Omental fat pad (tissue), 4 donors: ENCODE measurements around the gene PACS2. TPM values are rescaled to one million over a fixed set of nuclear protein-coding genes. Genes with fewer than 3 reads are reported as not detected.

Experiments
- ATAC-seq: fragments of 150-250 bp; one replicate; pipeline ENCODE4 v1.9.1; 2016; ENCODE audit warnings: mild to moderate bottlenecking, moderate library complexity; ENCODE audit not compliant: low FRiP score
- DNase-seq: peaks from one replicate; pipeline ENCODE4 v3.0.0-alpha.2; 2019; ENCODE audit warnings: low spot score
- total RNA-seq, 4 donors: library from RNA; depleted of rRNA; stranded (reverse); fragments of >200 nt; gene quantifications; one replicate each; pipeline ENCODE4 v1.1.0, GENCODE V29; 2016
- TF ChIP-seq, protein P1 (sequence below), 3 donors: fragments of 450-650 bp; IDR thresholded peaks; one replicate each; pipeline ENCODE4 v1.5.1; 2016 to 2017; ENCODE audit warnings: antibody characterized with exemption in 3 of 3, mild to moderate bottlenecking in 3 of 3, moderate library complexity in 2 of 3

PACS2 gene
- total RNA-seq, 4 donors from 2014 or later, result 47.5 to 78.5 (median 68.9) TPM

DNA sequence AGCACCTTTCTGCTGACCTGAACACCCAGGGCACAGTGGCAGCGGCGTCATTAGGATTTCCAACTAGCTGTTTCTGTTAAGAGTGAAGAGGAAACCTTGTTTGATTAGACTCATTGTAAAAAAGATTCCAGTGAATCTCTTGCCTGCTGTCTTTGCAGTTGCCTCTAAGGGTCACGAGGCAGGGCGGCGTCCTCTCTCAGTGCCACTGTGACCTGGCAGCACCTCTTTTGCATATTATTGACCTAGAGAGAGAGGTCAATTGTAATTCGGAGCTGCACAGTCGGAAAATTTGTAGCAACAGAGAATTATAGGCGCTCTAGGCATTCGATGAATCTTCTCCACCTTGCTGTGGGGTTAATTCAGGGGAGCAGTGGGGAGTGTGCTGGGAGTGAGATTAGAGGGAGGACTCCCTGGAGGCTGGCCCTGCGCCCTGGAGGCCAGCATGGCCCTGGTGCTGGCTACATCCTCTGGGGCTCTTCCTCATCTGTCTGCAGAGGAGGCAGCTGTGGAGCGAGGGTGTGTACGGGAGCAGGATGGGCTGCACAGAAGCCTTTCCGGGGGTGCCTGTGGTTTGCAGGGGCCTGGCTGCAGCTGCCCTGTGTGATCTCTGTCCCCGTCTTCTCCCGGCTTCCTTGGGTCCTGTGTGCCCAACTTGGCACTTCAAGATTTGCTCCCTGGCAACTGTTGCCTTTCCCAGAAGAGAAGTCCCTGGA, 14.3 kb downstream of the PACS2 start:
- DNase-seq, result no peak
- ATAC-seq, result no peak
- TF ChIP-seq, protein P1, sequence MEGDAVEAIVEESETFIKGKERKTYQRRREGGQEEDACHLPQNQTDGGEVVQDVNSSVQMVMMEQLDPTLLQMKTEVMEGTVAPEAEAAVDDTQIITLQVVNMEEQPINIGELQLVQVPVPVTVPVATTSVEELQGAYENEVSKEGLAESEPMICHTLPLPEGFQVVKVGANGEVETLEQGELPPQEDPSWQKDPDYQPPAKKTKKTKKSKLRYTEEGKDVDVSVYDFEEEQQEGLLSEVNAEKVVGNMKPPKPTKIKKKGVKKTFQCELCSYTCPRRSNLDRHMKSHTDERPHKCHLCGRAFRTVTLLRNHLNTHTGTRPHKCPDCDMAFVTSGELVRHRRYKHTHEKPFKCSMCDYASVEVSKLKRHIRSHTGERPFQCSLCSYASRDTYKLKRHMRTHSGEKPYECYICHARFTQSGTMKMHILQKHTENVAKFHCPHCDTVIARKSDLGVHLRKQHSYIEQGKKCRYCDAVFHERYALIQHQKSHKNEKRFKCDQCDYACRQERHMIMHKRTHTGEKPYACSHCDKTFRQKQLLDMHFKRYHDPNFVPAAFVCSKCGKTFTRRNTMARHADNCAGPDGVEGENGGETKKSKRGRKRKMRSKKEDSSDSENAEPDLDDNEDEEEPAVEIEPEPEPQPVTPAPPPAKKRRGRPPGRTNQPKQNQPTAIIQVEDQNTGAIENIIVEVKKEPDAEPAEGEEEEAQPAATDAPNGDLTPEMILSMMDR (IDR thresholded peaks at IDR 0.05), result no peak

DNA sequence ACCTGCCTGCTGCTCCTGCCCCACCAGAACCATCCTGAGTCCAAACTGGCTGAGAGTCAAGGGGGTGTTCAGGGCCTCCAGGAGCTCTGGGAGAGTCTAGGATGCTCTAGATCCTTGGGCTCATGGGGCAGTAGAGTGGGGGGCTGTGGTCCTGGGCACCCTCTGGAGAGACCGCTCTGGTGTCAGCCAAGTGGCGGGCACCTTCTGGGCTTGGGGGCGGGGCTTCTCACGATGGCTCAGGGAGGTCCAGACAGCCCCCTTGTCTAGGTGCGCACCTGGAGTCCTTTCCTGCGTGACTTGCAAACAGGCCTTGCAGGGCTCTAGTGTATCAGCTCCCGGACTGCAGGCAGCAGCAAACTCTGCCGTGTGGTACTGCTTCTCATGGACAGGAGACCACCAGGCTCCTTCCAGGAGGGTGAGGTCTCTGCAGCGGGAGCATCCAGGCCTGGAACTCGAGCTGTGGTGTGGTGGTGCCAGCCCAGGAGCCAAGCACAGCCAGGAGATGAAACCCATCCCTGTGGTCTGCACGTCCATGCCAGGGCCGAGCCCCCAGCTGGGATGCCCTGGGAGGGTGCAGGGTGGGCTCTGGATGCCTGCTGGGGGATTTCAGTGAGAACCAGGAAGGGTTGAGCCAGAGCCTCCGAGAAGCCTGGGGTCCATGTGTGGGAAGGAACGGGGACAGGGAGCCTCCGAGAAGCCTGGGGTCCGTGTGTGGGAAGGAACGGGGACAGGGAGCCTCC, 15.0 kb downstream of the PACS2 start:
- TF ChIP-seq, protein P1 (IDR thresholded peaks at IDR 0.05), result no peak
- ATAC-seq (no peak), DNase-seq (no peak)

DNA sequence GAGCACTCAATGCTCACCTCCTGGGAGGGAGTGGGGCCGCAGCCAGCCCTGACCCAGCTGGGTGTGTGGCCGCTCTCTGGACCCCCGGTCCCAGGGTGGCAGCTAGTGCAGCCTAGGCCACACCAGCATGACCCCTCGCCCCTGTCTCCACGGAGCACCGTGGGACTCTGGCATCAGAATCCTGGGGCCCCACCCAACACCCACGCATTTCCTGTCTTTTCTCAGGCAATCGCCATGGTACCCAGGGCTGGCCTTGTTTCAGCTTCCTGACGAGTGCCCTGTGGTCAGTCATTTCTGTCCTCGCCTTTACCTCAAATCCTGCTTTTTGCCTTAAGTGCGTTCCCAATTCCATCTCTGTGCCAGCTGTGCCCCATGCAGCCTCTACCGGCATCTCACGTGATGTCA, 15.9 kb downstream of the PACS2 start:
- peak; percentile 23 for ATAC-seq
- TF ChIP-seq, protein P1 (IDR thresholded peaks at IDR 0.05), result no peak
- DNase-seq, result no peak

DNA sequence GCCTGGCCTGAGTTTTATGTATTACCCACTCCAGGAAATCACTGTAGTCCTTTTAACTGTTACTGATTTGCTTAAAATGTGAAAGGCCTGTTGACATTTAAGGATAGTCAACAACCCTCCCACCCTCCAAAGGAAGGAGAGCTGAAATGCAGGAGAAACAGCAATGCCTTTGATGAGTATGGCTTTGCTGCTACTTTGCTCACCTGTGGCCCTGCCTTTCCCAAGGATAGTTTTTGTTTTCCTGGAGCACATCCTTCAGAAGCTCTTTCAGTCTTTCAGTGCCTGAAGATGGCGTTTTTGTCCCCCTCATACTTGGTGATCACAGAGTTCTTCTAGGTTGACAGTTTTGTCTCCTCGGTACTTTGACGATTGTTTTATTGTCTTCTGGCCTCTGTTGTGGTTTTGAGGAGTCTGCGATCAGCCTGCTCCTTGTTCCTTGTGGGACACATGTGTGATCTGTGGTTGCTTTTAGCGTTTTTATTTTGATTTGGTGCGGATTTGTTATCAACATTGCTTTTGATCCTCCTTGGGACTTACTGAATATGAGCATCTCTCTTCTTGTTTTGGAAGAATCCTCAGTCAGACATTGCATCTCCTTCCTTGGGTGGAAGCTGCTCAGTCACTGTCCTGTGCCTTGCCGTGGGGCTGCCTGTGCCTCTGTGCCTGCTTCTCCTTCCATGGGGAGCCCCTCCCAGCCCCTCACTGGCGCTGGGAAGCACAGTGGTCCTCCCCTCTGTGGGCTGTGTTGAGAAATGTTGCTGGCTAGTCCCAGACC, 17.2 kb downstream of the PACS2 start:
- DNase-seq, result no peak
- no peak for ATAC-seq
- TF ChIP-seq, protein P1 (IDR thresholded peaks at IDR 0.05), result no peak

DNA sequence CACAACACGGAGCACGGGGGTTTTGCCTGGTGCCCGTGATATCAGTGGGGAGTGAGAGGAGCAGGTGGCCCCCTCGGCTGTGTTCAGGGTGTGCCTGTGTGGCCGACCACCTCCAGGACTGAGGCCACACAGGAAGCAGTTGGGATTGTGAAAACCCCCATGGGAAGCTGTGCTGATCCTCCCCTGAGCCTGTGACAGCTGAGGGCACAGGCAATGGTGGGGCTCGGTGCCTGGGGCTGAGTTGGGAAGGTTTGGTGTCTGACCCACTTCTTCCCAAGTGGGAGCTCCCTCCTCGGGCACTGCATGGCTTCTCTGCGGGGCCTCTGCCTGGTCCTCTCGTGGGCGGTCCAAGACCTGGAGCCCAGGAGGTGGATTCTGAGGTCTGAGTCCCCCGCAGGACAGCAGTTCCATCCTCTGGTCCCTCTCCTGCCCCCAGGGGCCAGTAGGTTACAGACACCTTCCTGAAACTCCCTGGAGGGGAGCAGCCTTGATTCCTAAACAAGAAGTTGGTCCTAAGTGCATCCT, 17.9 kb downstream of the PACS2 start:
- DNase-seq (no peak), ATAC-seq (no peak)
- TF ChIP-seq, protein P1 (IDR thresholded peaks at IDR 0.05), result no peak

DNA sequence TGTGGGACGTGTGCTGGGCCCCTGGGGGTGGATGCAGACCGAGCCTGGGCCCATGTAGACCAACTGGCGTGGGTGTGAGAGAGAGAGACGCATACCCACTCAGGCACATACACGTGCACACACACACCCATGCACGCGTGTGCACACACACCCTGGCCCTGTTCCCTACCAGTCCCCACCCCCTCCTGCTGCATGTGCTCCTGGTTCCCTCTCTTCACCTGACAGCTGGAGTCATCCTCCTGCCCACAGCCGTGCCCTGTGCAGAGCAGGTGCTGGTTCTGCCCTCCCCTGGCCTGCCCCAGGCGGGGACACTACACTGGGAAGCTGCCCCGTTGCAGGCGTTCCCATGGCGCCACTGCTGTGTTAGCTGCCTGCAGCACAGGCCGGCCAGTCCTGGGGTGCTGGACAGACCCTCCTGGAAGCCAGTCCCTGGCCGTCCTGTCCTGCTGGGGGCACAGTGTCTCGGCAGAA, 18.5 kb downstream of the PACS2 start:
- TF ChIP-seq, protein P1 (IDR thresholded peaks at IDR 0.05), result no peak
- DNase-seq, result no peak
- no peak for ATAC-seq
